GM12864 (cell line): ENCODE data around the gene DRG2.

ENCODE experiments used
- DNase-seq: peaks from one replicate; pipeline ENCODE4 v3.0.0-alpha.2; 2011; ENCODE audit warnings: low read depth
- H3K4me3 ChIP-seq: 2 replicates; pipeline ENCODE4 v1.5.1; 2011; ENCODE audit warnings: mild to moderate bottlenecking, low read depth, low read length, control low read depth
- CTCF ChIP-seq: IDR thresholded peaks from 2 replicates; pipeline ENCODE4 v1.5.1; 2011; ENCODE audit warnings: low read depth, mild to moderate bottlenecking, moderate library complexity, low read length, control low read depth, inconsistent platforms; ENCODE audit errors: missing control alignments

DRG2 gene

GRCh38 chr17:18064053-18064452 lies 23.7 kb upstream of the DRG2 start:
- DNase-seq: no peak
- no peak overlapping the region for H3K4me3 ChIP-seq
- no peak for TF ChIP-seq CTCF

GRCh38 chr17:18065546-18065945 lies 22.2 kb upstream of the DRG2 start:
- TF ChIP-seq CTCF: no peak
- no peak overlapping the region for H3K4me3 ChIP-seq
- DNase-seq: no peak

GRCh38 chr17:18066866-18067265 lies 20.9 kb upstream of the DRG2 start:
- DNase-seq: no peak
- no peak for TF ChIP-seq CTCF
- H3K4me3 ChIP-seq: no peak overlapping the region

GRCh38 chr17:18069101-18069500 lies 18.6 kb upstream of the DRG2 start:
- H3K4me3 ChIP-seq: no peak overlapping the region
- DNase-seq: no peak
- TF ChIP-seq CTCF: no peak

- H3K4me3 ChIP-seq: no peak overlapping the region
- TF ChIP-seq CTCF: no peak
- no peak for DNase-seq
These were observed 16.8 kb upstream of the DRG2 start for GRCh38 chr17:18070861-18071340.

GRCh38 chr17:18071751-18072150 lies 16.0 kb upstream of the DRG2 start:
- TF ChIP-seq CTCF: no peak
- DNase-seq: no peak
- no peak overlapping the region for H3K4me3 ChIP-seq

- TF ChIP-seq CTCF: no peak
- DNase-seq: no peak
These were observed 13.0 kb upstream of the DRG2 start for GRCh38 chr17:18074566-18075272.

More at GRCh38 chr17:18074566-18075272, 13.0 kb upstream of the DRG2 start:
- no peak overlapping the region for H3K4me3 ChIP-seq
